K562 (cell line): ENCODE results near the gene RNF150. TPM values are rescaled to one million over a fixed set of nuclear protein-coding genes. Genes with fewer than 3 reads are reported as not detected.
"Not testable (repeated sequence)": the region's sequence is repeated elsewhere in the genome, so short reads cannot be mapped to it uniquely, and the experiment has no call there.

Experiments
- ATAC-seq: fragments of 200-7000 bp; cut with Tn5 transposase; 3 replicates; pipeline ENCODE4 v1.9.1; 2020; ENCODE audit warnings: moderate library complexity
- BruUV-seq: library from RNA; stranded (reverse); fragments of 400-500 nt; replicated peaks from 2 replicates; lab custom pipeline; 2021; lab: Mats Ljungman, UMichigan
- CTCF ChIA-PET: fragments of 300-600 bp; formaldehyde crosslinking; extraction: SDS; loops from one replicate; lab custom pipeline; 2021; ENCODE audit warnings: low intra/inter-chr PET ratio; lab: Yijun Ruan, JAX
- POLR2A ChIA-PET: fragments of 300-600, 350-650 bp; sonication (Branson Sonifier 250); formaldehyde crosslinking; extraction: SDS; loops from one replicate; lab custom pipeline; 2021; ENCODE audit warnings: antibody characterized with exemption, inconsistent platforms; lab: Yijun Ruan, JAX
- DNase-seq, 4 experiments: peaks; one replicate each; pipeline versions ENCODE4 v3.0.0 to v3.0.0-alpha.2; 2011 to 2018; ENCODE audit warnings: low spot score in 3 of 4, mixed read lengths in 3 of 4; ENCODE audit errors: extremely low read depth in 1 of 4
- FAIRE-seq: peaks from 2 replicates; lab custom pipeline; 2011; peaks lifted over from hg19 to GRCh38; lab: Jason Lieb, UNC
- H2AFZ ChIP-seq: 2 replicates; pipeline ENCODE4 v1.6.0; 2011; ENCODE audit warnings: low read depth, low read length, control low read depth, inconsistent platforms
- H3K27ac ChIP-seq: fragments of 200-600 bp; 3 replicates; pipeline ENCODE4 v1.8.0; 2011; ENCODE audit warnings: low read depth, mild to moderate bottlenecking, control low read depth, inconsistent platforms, low read length, moderate library complexity, mixed read lengths; ENCODE audit errors: extremely low read depth
- H3K27me3 ChIP-seq, 2 experiments: fragments of 300-600 bp in 1 of 2; 2 replicates in 1 of 2; 3 replicates in 1 of 2; pipeline versions ENCODE4 v1.6.0 to v1.8.0; 2011; ENCODE audit warnings: inconsistent platforms in 2 of 2, low read length in 2 of 2, mild to moderate bottlenecking in 1 of 2, mixed read lengths in 1 of 2, moderate library complexity in 1 of 2; ENCODE audit not compliant: control insufficient read depth in 2 of 2, insufficient read depth in 2 of 2
- H3K36me3 ChIP-seq: fragments of 300-600 bp; 3 replicates; pipeline ENCODE4 v1.8.0; 2011; ENCODE audit warnings: mild to moderate bottlenecking, low read length, inconsistent platforms; ENCODE audit not compliant: control insufficient read depth, insufficient read depth
- H3K4me1 ChIP-seq, 2 experiments: fragments of 200-600 bp in 1 of 2; replicated peaks in 1 of 2; 2 replicates in 1 of 2; 3 replicates in 1 of 2; pipeline versions ENCODE4 v1.5.1 to v1.8.0; 2011; ENCODE audit warnings: inconsistent platforms in 2 of 2, low read length in 2 of 2, mild to moderate bottlenecking in 1 of 2, mixed read lengths in 1 of 2, moderate library complexity in 1 of 2; ENCODE audit not compliant: control insufficient read depth in 2 of 2, insufficient read depth in 2 of 2
- H3K4me2 ChIP-seq: 2 replicates; pipeline ENCODE4 v1.6.1; 2011; ENCODE audit warnings: low read length, control low read depth, inconsistent platforms, mixed read lengths; ENCODE audit not compliant: insufficient read depth
- H3K4me3 ChIP-seq: fragments of 200-600 bp; sonication (generic), shearing (Covaris generic); 2 replicates; pipeline ENCODE4 v1.5.1; 2016; ENCODE audit warnings: control low read depth, inconsistent platforms
- H3K79me2 ChIP-seq: fragments of 200-600 bp; 3 replicates; pipeline ENCODE4 v1.8.0; 2011; ENCODE audit warnings: low read length, inconsistent platforms; ENCODE audit not compliant: control insufficient read depth, insufficient read depth
- H3K9ac ChIP-seq, 2 experiments: 2 replicates each; pipeline versions ENCODE4 v1.6.0 to v1.6.1; 2011; ENCODE audit warnings: low read depth in 2 of 2, low read length in 2 of 2, control low read depth in 1 of 2, inconsistent platforms in 1 of 2, mild to moderate bottlenecking in 1 of 2, mixed read lengths in 1 of 2; ENCODE audit not compliant: insufficient read depth in 1 of 2
- H3K9me1 ChIP-seq: one replicate; pipeline ENCODE4 v1.6.0; 2011; ENCODE audit warnings: inconsistent platforms, mild to moderate bottlenecking, low read length, moderate library complexity; ENCODE audit not compliant: control insufficient read depth, insufficient read depth
- H3K9me3 ChIP-seq: replicated peaks from 2 replicates; pipeline ENCODE4 v1.5.1; 2011; ENCODE audit warnings: low read depth, low read length, inconsistent platforms; ENCODE audit not compliant: control insufficient read depth, insufficient read depth
- H4K20me1 ChIP-seq: replicated peaks from 2 replicates; pipeline ENCODE4 v1.6.1; 2011; ENCODE audit warnings: low read length, inconsistent platforms, mixed read lengths; ENCODE audit not compliant: control insufficient read depth, insufficient read depth
- FOXM1 ChIP-seq, 2 experiments: fragments of 450-650 bp in 1 of 2; sonication (generic) in 1 of 2; formaldehyde crosslinking in 1 of 2; IDR thresholded peaks; 2 replicates each; pipeline versions ENCODE4 v1.6.1 to v1.9.0; 2017 to 2022; ENCODE audit warnings: low read depth in 2 of 2, mild to moderate bottlenecking in 2 of 2, missing genetic modification reagents in 1 of 2, moderate library complexity in 1 of 2
- KAT8 ChIP-seq: fragments of 450-650 bp; IDR thresholded peaks from 2 replicates; pipeline ENCODE4 v1.6.1; 2016; ENCODE audit warnings: low read depth, mild to moderate bottlenecking
- MCM3 ChIP-seq: fragments of 450-650 bp; IDR thresholded peaks from 2 replicates; pipeline ENCODE4 v1.6.1; 2016
- MED1 ChIP-seq: sonication (generic); formaldehyde crosslinking; IDR thresholded peaks from 2 replicates; pipeline ENCODE4 v1.8.1; 2023; ENCODE audit warnings: missing genetic modification reagents, borderline replicate concordance
- SAFB ChIP-seq: fragments of 200-400 bp; formaldehyde crosslinking; IDR thresholded peaks from 2 replicates; pipeline ENCODE4 v1.6.1; 2017; ENCODE audit warnings: low read depth, low read length, borderline replicate concordance
- WGBS: fragments of 100-300 bp; shearing (Covaris generic); methylation state at CpG from one replicate; pipeline ENCODE4 v1.1.6; 2016; ENCODE audit warnings: low coverage, mixed read lengths; ENCODE audit not compliant: insufficient coverage; ENCODE audit errors: missing lambda C conversion rate; 5-methylcytosine and 5-hydroxymethylcytosine counted together
- in situ Hi-C: fragments of 300-500 bp; cut with MboI; formaldehyde crosslinking; loops from 4 replicates; pipeline ENCODE4 v1.15.0; 2018; ENCODE audit warnings: inconsistent platforms, mixed read lengths
- intact Hi-C: fragments of 100-400 bp; cut with micrococcal nuclease; formaldehyde crosslinking; loops from 2 replicates; pipeline ENCODE4 v1.14.2; 2022
- polyA plus RNA-seq, 8 experiments: library from polyadenylated mRNA; depleted of rRNA in 4 of 8; stranded (reverse) in 5 of 8; unstranded in 3 of 8; fragments of >200 nt; fragmentation: Nextera tagmentation in 2 of 8; fragmentation: Illumina TruSeq in 1 of 8; extraction: Ambion mirVana in 2 of 8; extraction: Trizol in 1 of 8; gene quantifications; 2 replicates each; pipeline versions ENCODE4 v1.2.1 to v1.2.3, GENCODE V29; 2011 to 2014; ENCODE audit warnings: inconsistent platforms in 1 of 8, missing spikeins in 1 of 8
- total RNA-seq, 7 experiments: library from RNA; depleted of rRNA in 6 of 7; stranded (reverse); fragments of >200 nt in 6 of 7; fragmentation: Illumina TruSeq in 2 of 7; extraction: Trizol in 2 of 7; gene quantifications; 2 replicates each; pipeline versions ENCODE4 v1.2.1 to v1.2.3, GENCODE V29; 2011 to 2021; ENCODE audit warnings: low replicate concordance in 1 of 7
- TF ChIP-seq, protein P1 (sequence below): fragments of 250-450 bp; sonication (Bioruptor Pico); IDR thresholded peaks from 2 replicates; pipeline ENCODE4 v1.4.0; 2020; ENCODE audit warnings: mild to moderate bottlenecking, moderate library complexity, borderline replicate concordance

The RNF150 gene
- total and polyA plus RNA-seq, 9 of the 15 experiments (the other 6 are each of a cell fraction or from before 2014, with no cell fraction given) = 0.09 TPM; not detected in 8

DNA sequence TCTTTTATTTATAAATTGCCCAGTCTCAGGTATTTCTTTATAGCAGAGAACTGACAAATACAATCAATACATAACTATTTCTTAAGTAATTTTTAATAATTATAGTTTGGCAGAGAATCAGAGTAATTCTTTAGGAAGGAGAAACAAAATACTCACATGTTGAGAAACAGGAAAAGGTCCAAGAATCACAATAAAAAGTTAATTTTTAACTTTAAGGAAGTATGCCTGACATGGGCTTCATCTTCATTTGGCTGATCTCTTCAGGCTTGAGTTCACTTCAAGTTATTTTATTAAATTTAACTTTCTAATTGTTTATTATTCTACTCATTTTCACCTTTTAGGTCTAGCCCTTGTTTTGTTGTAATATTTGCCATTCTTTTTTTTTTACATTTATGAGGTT, 36.1 kb upstream of the RNF150 start (continued):
- TF ChIP-seq, protein P1, sequence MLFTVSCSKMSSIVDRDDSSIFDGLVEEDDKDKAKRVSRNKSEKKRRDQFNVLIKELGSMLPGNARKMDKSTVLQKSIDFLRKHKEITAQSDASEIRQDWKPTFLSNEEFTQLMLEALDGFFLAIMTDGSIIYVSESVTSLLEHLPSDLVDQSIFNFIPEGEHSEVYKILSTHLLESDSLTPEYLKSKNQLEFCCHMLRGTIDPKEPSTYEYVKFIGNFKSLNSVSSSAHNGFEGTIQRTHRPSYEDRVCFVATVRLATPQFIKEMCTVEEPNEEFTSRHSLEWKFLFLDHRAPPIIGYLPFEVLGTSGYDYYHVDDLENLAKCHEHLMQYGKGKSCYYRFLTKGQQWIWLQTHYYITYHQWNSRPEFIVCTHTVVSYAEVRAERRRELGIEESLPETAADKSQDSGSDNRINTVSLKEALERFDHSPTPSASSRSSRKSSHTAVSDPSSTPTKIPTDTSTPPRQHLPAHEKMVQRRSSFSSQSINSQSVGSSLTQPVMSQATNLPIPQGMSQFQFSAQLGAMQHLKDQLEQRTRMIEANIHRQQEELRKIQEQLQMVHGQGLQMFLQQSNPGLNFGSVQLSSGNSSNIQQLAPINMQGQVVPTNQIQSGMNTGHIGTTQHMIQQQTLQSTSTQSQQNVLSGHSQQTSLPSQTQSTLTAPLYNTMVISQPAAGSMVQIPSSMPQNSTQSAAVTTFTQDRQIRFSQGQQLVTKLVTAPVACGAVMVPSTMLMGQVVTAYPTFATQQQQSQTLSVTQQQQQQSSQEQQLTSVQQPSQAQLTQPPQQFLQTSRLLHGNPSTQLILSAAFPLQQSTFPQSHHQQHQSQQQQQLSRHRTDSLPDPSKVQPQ (CRISPR knock-in tag) = no peak
- TF ChIP-seq MED1 (CRISPR knock-in tag) = no peak
- no peak for TF ChIP-seq SAFB
- TF ChIP-seq MCM3 = no peak
- TF ChIP-seq KAT8 = no peak
- TF ChIP-seq FOXM1 (IDR thresholded peaks at IDR 0.05; ENCODE audit: low read depth) = no peak
- no peak for TF ChIP-seq FOXM1 (CRISPR knock-in tag; IDR thresholded peaks at IDR 0.05; ENCODE audit: low read depth)

- H3K79me2 ChIP-seq, intact Hi-C loops, H2AFZ ChIP-seq, H3K4me2 ChIP-seq, POLR2A ChIA-PET, H3K27ac ChIP-seq, H4K20me1 ChIP-seq, in situ Hi-C loops, DNase-seq, H3K27me3 ChIP-seq, H3K9ac ChIP-seq, H3K4me1 ChIP-seq, H3K4me3 ChIP-seq, H3K9me1 ChIP-seq, FAIRE-seq, ATAC-seq, BruUV-seq, H3K36me3 ChIP-seq, H3K9me3 ChIP-seq: not testable (repeated sequence)
- WGBS = 0% methylated on average over 5 of the region's 5 CpGs
- CTCF ChIA-PET = interaction anchor here (0.6 kb wide), 1 partner anchor 368 kb away, joined by 3 read pairs; no protein-coding TSS in a partner anchor
These were observed 31.7 kb upstream of the RNF150 start for GRCh38 chr4:141165001-141165400.
